SKM-1 (cell line): ENCODE measurements around the gene ATP13A1.
A peak's percentile ranks its signal among the peaks of the same experiment; 100 is the strongest.
"Not testable (repeated sequence)": the region's sequence is repeated elsewhere in the genome, so short reads cannot be mapped to it uniquely, and the experiment has no call there.

Experiments used
- DNase-seq: peaks from one replicate; lab custom pipeline; 2025; ENCODE audit not compliant: unreplicated experiment; lab: John Stamatoyannopoulos, UW

Gene ATP13A1

GRCh38 chr19:19663256-19664120 lies at the start of gene ATP13A1:
Gene ATP13A1, minus strand, starts transcription at chr19:19663676. Its CDS starts 10 bp downstream, at chr19:19663666.
- peak; percentile 96 for DNase-seq

DNA sequence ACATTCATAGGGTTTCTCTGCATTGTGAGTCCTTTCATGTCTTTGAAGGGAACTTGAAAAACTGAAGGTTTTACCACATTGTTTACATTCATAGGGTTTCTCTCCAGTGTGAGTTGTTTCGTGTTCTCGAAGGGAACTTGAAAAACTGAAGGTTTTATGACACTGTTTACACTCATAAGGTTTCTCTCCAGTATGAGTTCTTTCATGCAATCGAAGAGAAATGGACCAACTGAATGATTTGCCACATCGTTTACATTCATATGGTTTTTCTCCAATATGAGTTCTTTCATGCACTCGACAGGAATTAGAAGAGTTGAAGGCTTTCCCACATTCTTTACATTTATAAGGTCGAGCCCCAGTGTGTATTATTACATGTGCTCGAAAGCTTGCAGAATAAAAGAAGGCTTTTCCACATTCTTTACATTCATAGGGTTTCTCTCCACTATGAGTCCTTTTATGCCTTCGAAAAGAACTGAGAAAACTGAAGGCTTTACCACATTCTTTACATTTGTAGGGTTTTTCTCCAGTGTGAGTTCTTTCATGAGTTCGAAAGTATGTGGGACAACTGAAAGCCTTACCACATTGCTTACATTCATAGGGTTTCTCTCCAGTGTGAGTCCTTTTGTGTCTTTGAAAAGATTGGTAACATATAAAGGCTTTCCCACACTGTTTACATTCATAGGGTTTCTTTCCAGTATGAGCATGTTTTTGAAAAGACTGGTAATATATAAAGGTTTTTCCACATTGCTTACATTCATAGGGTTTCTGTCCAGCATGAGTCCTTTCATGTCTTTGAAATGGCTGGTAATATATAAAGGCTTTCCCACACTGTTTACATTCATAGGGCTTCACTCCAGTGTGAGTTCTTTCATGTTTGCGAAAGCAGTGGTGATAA lies 48.7 kb upstream of the ATP13A1 start:
- no peak for DNase-seq

DNA sequence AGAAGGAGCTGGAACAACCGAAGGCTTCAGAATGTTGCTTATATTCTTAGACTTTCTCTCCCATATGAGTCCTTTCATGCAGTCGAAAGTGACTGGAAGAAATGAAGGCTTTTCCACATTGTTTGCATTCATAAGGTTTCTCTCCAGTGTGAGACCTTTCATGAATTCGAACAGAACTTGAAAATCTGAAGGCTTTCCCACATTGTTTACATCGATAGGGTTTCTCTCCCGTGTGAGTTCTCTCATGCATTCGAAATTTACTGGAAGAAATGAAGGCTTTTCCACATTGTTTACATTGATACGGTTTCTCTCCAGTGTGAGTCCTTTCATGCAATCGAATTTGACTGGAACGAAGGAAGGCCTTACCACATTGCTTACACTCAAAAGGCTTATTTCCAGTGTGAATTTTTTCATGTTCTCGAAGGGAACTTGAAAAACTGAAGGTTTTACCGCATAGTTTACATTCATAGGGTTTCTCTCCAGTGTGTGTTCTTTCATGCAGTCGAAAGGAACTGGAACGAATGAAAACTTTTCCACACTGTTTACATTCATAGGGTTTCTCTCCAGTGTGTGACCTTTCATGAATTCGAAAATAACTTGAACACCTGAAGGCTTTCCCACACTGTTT lies 47.9 kb upstream of the ATP13A1 start:
- DNase-seq = no peak

DNA sequence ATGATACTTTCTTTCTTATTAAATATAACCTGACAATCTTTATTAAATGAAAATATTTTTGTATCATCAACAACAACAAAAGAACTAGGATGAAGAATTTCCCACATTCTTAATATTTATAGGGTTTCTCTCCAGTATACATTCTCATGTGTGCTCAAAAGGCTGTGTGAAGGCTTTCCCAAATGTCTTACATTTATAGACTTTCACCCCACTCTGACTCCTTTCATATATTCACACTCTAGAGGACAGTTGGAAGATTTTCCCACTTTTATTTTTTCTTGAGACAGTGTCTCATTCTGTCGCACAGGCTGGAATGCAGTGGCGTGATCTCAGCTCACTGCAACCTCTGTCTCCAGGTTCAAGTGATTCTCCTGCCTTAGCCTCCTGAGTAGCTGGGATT lies 47.0 kb upstream of the ATP13A1 start:
- no peak for DNase-seq

GRCh38 chr19:19704836-19705235 lies 41.4 kb upstream of the ATP13A1 start:
- no peak for DNase-seq

- not testable (repeated sequence) for DNase-seq
Measured at GRCh38 chr19:19700493-19700892, 37.0 kb upstream of the ATP13A1 start.

DNA sequence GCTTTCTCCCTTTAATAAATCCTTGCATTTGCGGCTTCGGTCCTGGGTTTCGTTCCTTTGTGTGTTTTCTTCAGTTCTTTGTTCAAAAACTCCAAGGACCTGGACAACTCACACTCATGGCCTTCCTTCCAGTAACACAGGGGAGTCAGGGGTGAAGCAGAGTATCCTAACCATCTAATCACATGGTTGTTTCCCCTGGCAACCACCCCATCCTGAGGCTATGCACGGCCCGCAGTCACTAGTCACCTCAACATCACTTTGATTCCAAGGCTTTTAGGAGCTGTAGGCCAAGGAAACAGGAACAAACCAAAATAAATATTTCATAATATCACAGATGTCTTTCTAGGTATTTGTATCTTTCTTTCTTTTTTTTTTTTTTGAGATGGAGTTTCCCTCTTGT lies 34.1 kb upstream of the ATP13A1 start:
- no peak for DNase-seq

- DNase-seq = no peak
Measured at GRCh38 chr19:19696386-19696785, 32.9 kb upstream of the ATP13A1 start.

- DNase-seq = no peak
Measured at GRCh38 chr19:19691683-19692082, 28.2 kb upstream of the ATP13A1 start.

- not testable (repeated sequence) for DNase-seq
Measured at GRCh38 chr19:19689023-19689422, 25.5 kb upstream of the ATP13A1 start.

GRCh38 chr19:19687090-19687489 lies 23.6 kb upstream of the ATP13A1 start:
- DNase-seq = no peak

GRCh38 chr19:19686580-19686979 lies 23.1 kb upstream of the ATP13A1 start:
- no peak for DNase-seq

- not testable (repeated sequence) for DNase-seq
Measured at GRCh38 chr19:19686119-19686518, 22.6 kb upstream of the ATP13A1 start.

- DNase-seq = no peak
Measured at GRCh38 chr19:19679176-19680073, 15.9 kb upstream of the ATP13A1 start.

GRCh38 chr19:19677579-19677978 lies 14.1 kb upstream of the ATP13A1 start:
- no peak for DNase-seq

DNA sequence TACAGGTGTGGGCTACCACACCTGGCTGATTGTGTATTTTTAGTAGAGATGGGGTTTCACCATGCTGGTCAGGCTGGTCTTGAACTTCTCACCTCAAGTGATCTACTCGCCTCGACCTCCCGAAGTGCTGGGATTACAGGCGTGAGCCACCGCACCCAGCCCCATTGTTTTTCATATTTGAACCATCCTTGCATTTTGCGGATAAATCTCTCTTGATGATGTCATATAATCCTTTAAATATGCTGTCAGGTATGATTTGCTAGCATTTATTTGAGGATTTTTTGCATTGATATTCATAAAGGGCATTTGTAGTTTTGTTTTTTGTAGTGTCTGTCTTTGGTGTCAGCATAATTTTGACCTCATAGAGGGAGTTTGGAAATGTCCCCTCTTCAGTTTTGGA lies 10.8 kb upstream of the ATP13A1 start:
- DNase-seq = no peak

GRCh38 chr19:19672816-19673215 lies 9.3 kb upstream of the ATP13A1 start:
- DNase-seq = no peak

DNA sequence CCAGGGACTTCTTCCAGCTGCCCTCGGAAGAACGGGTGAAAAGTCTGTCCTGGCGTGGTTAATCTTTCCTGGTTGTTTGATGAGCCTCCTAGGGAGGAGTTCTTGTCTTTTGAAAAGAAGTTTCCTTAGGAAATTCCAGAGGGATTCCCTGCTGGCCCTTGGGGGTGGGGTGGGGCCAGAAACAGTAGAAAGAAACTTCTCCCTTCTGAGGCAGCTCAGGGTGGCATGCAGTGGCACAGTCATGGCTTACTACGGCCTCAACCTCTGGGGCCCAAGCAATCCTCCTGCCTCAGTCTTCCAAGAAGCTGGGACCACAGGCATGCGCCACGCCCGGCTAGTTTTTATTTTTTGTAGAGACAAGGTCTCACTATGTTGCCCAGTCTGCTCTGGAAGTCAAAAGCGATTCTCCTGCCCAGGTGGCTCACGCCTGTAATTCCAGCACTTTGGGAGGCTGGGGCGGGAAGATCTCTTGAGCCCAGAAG lies 6.6 kb upstream of the ATP13A1 start:
- no peak for DNase-seq

DNA sequence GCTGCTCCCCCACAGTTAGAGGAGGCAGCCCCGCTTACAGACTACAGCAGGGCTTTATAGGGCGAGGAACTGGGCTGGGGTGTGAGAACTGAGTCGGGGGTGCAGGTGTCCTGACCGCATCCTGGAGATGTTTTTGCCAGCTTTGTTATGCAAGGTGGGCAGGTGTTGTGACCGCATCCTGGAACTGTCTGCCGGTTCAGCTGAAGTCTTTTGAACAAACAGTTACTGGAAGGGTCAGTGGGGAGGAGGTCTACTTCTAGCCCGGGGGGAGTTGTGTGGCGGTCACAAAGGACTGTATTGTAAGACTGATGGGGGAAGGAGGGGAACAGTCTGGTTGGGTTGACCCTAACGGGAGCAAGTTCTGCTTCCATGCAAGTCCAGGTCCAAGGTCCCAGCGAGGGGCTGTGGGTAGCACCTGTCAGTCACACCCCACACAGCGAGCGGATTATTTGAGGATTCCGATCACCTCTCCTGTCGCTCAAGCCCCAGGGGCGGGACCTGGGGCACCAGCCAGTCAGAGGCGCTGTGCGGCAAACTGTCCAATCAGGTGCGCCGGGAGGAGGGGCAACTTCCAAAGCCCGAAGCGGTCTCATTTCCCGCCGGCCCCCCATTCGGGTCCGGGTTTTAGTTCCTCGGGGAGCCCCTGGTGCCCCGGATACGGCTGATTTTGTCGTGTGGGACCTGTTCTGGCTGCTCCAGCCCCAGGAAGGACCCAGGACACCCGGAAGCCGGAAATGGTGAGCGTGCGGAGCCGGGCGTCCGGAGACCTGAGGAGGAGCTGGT lies 4.9 kb upstream of the ATP13A1 start, which contains the start of gene ZNF101:
TSS of gene ZNF101 (plus strand) at position 610 of the 783 bp plus-strand sequence. CDS start at position 735, 125 bp downstream.
- DNase-seq = peak; percentile 83
